ENCODE data around the gene MYO7A.

The MYO7A gene

DNA sequence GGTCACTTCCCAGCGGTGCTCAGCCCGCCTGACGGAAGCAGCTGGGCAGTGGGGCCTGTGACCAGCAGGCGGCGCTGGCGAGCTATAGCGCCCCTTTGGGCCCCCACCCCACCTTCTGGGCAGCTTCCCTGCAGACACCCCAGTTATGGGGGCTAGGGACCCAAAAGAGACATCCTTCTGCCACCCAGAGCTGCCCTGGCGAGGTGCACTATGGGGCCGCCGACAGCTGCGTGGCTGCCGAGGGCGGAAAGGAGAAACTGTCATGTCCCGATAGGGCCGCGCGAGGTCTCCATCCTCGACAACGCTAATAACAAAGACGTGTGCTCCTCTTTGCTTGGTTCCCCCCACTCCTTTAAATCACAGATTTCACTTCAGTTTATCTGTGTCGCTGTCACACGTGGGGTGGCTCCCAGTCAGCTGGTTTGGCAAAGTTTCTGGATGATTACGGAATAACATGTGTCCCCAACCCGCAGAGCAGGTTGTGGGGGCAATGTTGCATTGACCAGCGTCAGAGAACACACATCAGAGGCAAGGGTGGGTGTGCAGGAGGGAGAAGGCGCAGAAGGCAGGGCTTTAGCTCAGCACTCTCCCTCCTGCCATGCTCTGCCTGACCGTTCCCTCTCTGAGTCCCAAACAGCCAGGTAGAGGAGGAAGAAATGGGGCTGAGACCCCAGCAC is 673 bp upstream of the MYO7A start:
- DNase-seq (ENCODE audit: low spot score) = peak; percentile 41

DNA sequence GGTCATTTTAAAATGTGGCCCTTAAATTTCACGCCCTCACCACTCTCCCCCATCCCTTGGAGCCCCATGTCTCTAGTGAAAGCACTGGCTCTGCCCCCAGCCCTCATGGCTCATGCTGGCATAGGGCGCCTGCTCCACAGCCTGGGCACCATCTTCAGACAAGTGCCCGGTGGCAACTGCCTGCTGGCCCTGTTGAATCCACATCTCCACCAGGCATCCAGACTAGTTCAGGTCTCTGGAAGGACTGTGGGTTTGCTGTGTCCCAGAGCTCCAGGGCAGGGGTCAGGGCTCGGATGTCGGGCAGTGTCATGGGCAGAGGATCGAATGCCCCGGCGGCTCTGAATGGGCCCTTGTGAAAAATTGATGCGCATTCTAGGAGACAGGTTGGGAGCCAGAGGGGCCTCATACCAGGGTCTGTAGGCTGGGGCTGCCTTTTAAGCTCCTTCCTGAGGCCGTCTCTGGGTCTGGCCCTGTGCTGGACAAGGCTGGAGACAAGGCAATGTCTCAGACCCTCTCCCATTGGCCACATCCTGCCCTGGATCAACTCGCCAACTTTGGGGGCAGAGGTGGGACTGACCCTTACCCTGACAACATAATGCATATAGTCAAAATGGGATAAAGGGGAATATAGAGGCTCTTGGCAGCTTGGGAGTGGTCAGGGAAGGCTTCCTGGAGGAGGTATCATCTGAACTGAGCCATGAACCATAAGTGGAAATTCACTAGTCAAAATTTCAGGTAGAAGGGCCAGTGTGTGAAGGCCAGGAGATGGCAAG is 1.2 kb downstream of the MYO7A start:
- DNase-seq (ENCODE audit: low spot score) = no peak

DNA sequence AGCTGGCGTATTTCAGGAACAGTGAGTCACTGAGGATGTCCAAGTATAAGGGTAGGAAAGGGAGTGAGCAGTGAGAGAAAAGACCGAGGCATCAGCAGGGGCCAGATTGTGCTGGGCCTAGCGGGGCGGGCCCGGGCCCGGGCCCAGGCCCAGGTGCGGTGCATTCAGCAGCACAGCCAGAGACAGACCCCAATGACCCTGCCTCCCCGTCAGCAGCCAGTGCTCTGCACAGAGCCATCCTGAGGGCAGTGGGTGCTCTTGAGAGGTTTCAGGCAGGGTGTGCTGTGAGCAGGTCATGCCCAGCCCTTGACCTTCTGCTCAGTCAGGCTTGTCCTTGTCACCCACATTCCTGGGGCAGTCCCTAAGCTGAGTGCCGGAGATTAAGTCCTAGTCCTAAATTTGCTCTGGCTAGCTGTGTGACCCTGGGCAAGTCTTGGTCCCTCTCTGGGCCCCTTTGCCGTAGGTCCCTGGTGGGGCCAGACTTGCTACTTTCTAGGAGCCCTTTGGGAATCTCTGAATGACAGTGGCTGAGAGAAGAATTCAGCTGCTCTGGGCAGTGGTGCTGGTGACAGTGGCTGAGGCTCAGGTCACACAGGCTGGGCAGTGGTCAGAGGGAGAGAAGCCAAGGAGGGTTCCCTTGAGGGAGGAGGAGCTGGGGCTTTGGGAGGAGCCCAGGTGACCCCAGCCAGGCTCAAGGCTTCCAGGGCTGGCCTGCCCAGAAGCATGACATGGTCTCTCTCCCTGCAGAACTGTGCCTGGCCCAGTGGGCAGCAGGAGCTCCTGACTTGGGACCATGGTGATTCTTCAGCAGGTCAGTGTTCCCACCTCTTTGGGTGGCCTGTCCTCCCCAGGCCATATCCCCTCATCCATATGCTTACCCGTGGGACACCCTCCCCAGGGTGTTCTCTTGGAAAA is 2.1 kb downstream of the MYO7A start:
- DNase-seq (ENCODE audit: low spot score) = no peak

DNA sequence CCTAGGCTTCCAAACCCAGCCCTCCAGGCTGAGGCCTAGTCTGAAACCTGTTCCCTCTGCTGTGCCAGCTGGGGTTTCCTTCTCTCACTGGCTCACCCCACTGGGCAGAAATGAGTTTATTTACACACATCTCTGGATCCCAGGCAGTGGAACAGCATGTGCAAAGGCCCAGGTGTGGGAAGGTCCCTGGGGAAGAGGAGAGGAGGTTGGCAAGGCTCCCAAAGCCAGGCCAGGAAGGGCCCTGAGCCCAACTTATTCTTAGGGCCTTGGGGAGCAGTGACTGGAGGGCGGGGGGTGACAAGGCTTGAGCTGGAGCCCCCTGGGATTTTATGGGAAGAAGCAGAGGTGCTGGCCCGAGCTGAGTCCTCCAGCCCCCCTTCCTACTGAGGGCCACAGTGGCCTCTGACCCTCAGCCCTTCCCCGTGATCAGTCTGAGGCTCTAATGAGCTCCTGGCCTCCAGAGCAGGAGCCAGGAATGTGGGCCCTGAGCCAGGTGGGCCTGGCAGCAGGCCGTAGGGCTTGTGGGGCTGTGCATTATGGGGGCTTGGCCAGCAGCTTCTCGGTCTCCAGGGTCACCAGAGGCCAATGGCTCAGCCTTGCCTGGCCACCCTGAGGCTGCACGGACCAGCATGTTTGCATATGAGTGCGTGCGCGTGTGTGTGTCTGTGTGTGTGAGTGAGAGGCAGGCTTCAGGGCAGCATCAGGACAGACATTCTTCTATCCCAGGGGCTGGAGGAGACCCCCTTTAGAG is 2.9 kb downstream of the MYO7A start:
- DNase-seq (ENCODE audit: low spot score) = no peak

DNA sequence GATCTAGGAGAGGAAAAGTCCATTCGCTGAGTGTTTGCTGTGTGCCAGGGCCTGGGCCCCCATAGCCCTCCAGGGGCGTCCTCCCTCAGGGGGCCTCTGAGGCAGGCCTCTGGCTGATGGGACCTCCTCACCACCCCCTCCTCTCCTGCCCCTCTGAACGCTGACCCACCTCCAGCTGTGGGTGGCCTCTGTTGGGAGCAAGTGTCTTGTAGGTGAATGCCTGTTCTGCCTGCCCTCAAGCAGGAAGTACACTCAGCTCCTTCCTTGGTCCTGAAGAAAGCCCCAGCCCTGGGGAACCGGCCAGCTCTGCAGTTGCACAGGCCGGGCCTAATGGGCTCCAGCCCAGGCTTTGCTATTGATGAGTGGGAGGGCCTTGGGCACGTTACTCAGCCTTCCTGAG is 3.5 kb downstream of the MYO7A start:
- DNase-seq (ENCODE audit: low spot score) = no peak

DNA sequence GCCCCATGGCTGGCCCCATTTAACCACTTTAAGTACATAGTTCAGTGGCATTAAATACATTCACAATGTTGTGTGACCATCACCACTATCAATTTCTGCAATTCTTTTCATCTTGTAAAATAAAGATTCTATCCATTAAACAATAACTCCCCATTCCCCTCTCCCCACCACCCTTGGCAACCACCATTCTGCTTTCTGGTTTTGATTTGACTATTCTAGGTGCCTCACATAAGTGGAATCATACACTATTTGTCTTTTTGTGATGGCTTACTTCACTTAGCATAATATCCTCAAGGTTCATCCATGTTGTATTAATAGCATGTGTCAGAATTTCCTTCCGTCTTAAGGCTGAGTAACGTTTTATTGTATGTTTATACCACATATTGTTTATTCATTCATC is 7.0 kb downstream of the MYO7A start:
- no peak for DNase-seq (ENCODE audit: low spot score)

DNA sequence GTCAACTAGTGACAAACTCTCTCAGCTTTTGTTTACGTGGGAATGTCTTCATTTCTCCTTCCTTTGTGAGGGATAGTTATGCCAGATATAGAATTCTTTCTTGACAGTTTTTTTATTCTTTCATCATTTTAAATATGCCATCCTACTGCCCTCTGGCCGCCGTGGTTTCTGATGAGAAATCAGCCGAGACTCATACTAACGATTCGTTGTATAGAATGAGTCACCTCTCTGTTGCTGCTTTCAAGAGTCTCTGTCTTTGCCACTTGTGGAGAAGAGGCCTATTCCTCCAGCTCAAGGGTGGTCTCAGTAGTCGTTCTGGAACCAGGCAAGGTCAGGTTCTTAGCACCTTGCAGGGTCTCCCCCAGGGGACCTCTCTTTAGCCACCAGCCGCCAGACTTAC is 8.0 kb downstream of the MYO7A start:
- DNase-seq (ENCODE audit: low spot score) = no peak

DNA sequence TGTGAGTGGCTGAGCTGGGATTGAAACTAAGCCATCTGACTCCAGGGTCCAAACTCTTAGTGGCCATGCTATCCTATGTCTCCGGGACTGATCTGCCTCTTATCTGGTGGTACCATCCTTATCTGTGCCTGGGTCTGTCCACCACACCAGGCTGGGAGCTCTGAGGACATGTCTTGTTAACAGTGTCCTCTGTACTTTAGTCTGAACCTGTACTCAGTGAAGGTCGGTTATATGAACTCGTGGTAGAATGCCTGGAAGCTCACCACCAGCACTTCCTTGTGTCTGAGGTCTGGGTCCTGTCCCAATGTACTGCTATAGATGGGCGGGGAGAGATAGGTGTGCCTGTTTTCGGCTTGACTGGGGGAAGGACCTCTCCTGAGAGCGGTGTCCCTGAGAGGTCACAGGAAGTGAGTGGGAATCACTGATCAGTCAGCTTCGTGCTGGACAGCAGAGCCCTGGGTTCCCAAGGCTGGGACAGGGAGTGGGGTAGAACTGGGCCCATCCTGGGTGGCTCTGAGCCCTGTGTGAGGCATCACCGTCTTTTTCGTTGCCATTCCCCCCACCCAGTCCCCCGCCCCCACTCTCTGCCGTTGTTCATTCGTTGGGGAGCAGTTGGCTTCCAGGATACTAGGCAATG is 8.9 kb downstream of the MYO7A start:
- DNase-seq (ENCODE audit: low spot score) = no peak

DNA sequence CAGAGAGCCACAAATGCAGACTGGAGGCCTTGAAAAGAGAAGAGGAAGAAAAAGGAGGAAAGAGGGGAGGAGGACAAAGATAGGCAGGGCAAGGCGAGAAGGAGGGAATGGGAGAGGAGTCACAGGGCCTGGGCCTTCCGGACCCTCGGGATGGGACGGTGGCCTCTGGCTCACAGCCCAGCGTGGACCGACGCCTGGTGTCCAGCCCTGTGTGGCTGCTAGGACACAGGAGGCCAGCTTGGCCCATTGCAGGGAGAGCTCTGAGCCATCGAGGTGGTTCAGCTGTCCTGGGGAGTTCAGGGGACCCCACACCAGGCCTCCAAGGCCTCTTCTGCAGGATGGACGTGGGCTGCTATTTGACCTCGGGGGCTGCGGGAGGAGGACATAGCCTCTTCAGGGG is 9.4 kb downstream of the MYO7A start:
- DNase-seq (ENCODE audit: low spot score) = no peak

DNA sequence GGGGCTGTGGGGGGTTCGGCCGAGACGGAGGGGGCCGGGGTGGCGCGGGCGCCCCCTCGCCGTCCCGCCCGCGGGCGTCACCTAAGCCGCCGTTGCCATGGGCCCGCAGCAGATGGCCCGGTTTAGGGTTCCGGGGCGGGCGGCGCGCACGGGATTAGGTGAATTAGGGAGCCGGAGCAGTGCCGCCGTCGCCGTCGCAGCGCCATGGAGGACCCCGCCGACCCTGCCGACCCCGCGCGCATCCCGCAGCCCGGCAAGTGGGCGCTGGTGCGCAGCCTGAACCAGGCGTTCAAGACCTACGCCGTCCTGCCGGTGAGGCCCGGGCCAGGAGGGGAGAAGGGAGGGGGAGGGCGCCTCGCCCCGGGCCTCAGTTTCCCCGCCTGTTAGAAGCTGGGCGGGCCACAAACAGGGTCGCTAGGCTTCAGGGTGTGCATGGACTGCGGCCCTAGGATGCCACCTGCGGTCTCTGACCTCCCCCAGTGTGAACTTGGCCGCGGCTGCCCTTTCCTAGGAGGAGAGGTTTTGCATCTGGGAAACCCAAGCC is 10.1 kb downstream of the MYO7A start:
- no peak for DNase-seq (ENCODE audit: low spot score)

DNA sequence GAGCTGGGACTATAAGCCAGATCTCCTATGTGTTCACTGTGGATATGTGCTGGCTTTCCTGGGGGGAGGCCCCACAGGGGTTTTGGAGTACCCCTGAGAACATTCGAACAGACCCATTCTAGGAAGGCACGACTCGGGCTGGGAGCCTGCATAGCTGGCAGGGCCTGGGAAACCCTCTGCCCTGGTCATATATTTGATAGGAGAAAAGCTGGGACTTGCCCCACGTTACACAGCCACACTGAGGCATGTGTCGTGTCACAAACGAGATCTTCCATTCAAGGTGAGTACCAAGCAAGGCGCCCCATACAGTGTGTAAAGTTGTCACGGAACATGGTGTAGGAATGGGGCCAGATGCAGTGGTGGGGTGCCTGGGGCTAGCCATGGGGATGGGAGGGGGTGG is 11.2 kb downstream of the MYO7A start:
- DNase-seq (ENCODE audit: low spot score) = no peak

DNA sequence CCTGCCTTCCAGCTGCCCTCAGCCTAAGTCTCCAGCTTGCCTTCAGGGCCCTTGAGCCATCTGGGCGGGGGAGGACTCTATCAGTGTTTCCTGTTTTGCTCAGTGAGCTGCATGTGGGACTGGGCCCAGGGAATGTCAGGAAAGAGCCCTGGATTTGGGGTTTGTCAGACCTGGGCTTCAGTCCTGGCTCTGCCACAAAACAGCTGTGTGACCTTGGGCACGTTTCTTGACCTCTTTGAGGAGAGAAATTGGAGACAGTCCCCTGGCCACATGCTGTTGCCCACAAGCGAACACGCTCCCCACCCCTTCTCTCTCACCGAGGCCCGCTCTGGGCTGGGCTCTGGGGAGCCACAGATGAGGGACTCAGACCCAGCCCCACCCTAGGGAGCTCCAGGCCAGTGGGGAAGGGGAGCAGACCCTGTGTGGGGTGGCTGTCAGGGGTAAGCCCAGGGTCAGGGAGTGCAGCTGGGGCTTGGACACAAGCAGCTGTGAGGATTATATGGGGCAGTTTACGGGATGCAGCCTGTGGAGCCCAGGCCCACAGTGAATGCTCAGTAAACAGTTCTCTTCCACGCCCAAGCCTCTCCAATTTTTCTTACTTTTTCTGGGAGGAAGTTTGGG is 12.3 kb downstream of the MYO7A start:
- no peak for DNase-seq (ENCODE audit: low spot score)

DNA sequence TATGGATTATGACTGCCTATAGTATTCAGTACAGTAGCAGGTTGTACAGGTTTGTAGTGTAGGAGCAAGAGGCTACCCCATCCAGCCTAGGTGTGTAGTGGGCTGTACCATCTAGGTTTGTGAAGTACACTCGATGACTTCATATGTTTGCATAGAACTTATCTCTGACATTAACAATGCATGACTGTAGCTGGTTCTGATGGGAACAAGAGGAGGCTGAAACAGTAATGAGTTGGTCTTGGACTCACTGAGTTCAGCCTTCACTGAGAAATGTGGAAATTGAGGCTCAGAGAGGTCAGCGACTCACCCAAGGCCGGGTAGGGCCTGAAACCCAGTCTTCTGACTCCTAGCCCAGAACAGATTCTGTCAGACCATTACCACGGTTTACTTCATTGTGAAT is 13.0 kb downstream of the MYO7A start:
- no peak for DNase-seq (ENCODE audit: low spot score)

DNA sequence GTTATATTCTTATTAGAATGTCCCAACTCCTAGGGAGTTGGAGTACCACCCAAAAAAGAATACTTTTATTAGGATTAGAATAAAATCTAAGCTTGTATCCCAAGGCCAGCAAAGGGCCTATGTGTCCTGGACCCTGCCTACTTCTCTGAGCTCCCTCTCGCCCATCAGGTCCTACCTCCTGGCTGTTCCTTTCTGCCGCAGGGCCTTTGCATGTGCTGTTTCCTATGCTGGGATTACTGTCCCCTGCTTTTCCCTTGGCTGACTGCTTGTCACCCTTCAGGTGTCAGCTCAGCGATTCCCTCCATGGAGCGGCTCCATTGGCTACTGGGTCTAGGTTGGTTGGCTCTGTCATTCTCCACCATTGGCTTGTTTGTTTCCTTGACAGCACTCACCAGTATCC is 13.4 kb downstream of the MYO7A start:
- no peak for DNase-seq (ENCODE audit: low spot score)

DNA sequence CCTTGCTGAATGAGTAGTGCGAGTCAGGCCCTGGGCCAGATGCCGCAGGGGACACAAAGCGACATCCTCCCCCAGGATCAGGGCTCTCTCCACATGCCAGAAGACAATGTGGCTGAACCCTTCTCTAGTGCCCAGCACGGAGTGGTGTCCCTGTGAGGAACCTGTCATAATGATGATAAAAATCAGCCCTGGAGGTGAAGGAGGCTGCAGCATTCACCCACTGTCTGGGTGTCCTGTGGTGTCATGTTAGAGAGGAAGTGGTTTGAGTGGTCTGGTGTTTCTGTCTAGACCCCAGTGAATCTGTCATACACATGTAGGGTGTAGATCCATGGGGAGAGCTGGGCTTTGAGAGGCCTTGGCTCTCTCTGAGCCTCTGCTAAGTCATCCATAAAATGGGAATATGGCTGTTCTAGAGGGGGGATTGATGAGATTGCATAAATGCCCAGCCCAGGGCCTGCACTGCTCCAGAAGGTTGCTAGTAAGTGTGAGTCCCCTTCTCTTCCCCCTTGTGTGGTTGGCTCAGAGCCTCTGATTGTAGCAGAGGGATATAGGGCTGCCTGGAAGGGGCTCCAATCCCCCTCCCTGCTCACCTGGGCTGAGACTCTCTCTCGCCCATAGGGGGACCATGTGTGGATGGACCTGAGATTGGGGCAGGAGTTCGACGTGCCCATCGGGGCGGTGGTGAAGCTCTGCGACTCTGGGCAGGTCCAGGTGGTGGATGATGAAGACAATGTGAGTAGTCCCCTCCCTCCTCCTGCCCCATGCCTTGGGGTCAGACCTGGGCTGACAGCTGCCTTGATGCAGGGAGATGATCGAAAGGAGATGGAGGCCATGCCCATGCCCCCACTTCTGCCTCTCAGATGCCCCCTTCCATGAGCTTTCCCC is 14.3 kb downstream of the MYO7A start:
- no peak for DNase-seq (ENCODE audit: low spot score)

DNA sequence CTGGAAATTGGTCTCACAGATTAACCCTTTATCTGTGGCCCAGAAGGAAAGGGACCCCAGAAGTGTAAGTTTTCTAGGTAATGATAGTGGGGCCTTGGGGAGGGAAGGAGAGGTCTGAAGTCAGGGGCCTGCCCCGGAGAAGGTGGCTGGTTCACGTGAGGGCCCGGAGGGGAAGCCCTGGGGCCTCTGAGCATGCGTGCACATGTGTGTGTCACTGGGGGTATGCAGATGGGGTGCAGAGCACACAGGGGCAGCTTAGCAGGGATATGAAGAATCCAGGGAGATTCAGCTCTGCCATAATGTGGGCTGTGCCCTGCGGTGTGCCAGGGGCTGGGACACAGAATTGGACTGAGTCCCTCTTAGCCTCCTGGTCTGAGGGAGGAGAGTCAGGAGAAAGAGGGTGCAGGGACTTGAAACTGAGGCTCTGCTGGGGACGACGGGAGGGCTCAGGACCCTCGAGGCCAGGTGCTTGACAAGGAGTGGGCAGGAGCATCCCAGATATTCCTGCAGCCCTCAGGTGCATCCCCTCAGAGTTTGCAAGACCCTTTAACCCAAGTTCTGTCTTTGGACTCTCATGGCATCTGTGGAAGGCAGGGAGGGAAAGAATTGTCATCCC is 15.5 kb downstream of the MYO7A start:
- no peak for DNase-seq (ENCODE audit: low spot score)

DNA sequence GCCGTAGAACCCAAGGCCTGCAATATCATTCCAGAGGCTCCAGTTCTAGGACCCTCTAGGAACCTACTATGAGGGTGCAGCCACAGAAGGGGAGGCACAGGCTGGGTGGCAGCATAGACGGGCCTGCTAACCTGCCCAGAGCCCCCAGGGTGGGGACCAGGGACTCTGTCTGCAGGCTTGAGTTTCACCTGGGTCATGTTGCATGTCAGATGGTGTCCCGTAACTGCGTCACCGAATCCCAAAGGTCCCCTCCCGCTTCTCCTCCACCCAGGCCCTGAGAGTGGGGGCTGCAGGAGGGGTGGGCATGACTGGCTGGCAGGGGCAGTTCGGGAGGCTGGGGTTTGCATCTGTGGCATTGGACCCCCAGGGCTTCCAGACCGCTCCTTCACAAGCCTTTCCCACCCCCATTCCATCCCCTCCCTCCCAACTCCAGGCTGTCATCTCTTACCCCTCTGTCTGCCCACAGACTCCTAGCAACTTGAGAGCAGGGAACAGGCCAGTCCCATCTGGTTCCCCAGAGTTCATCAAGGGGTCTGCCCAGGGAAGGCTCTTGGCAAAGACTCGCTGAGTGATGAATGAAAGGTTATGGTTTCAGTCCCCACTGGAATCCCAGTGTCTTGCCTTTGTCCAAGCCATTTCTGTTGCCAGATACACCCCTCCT is 16.3 kb downstream of the MYO7A start:
- DNase-seq (ENCODE audit: low spot score) = no peak

DNA sequence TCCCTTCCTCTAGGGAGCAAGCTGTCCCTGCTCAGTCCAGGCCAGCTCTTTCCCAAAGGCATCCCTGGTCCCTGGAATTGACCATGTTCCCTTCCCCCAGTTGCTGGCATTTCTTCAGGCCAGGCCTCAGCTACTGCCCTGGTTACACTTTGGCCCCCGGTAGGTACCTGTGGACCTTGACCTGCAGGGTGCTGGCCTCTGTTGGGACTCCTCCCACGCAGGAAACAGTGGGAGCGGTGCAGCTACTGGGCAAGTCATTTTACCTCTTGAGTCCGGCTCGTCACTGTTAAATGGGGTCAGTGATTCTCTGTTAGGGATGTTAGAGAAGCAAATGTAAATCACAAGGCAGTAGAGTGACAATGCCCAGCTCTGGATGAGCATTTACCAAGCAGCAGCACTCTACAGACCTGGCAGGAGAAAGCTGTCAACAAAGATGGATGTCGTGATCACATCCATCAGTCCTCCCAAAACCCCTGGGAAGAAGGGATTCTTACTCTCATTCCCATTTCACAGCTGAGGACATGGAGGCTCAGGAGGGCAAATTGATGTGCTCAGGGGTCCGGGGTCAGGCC is 16.9 kb downstream of the MYO7A start:
- no peak for DNase-seq (ENCODE audit: low spot score)

All from globus pallidus (tissue), 1 donor.